AG09309 (cell line): ENCODE data around the gene AGXT.

Experiments used
- DNase-seq: peaks from one replicate; pipeline ENCODE4 v3.0.0-alpha.2; 2010; ENCODE audit warnings: low read depth
- H3K4me3 ChIP-seq: 2 replicates; pipeline ENCODE4 v1.5.1; 2011; ENCODE audit warnings: mild to moderate bottlenecking, low read depth, low read length, moderate library complexity; ENCODE audit not compliant: control insufficient read depth
- CTCF ChIP-seq: IDR thresholded peaks from 2 replicates; pipeline ENCODE4 v1.5.1; 2011; ENCODE audit warnings: mild to moderate bottlenecking, low read depth, low read length, inconsistent platforms; ENCODE audit not compliant: insufficient read depth, control insufficient read depth; ENCODE audit errors: missing control alignments

Gene AGXT

GRCh38 chr2:240913810-240914644, 45.4 kb downstream of the AGXT start:
- TF ChIP-seq CTCF, result peak; percentile 88
- DNase-seq, result no peak
- H3K4me3 ChIP-seq, result no peak overlapping the region

GRCh38 chr2:240914645-240915525, 46.3 kb downstream of the AGXT start:
- H3K4me3 ChIP-seq, result no peak overlapping the region
- no peak for DNase-seq
- TF ChIP-seq CTCF, result no peak

GRCh38 chr2:240915526-240916341, 47.1 kb downstream of the AGXT start:
- no peak for TF ChIP-seq CTCF
- no peak overlapping the region for H3K4me3 ChIP-seq
- no peak for DNase-seq

- TF ChIP-seq CTCF, result no peak
- H3K4me3 ChIP-seq, result no peak overlapping the region
- peak; percentile 71 for DNase-seq
These were observed 48.0 kb downstream of the AGXT start for GRCh38 chr2:240916571-240917008.

GRCh38 chr2:240917009-240917683, 48.5 kb downstream of the AGXT start:
- no peak for TF ChIP-seq CTCF
- no peak for DNase-seq
- no peak overlapping the region for H3K4me3 ChIP-seq

- TF ChIP-seq CTCF, result no peak
- no peak overlapping the region for H3K4me3 ChIP-seq
- DNase-seq, result no peak
These were observed 49.1 kb downstream of the AGXT start for GRCh38 chr2:240917684-240918257.
